HT-29 (cell line): ENCODE results near the gene GUCY1B1. TPM values are rescaled to one million over a fixed set of nuclear protein-coding genes. Genes with fewer than 3 reads are reported as not detected.

ENCODE experiments used
- DNase-seq: peaks from one replicate; pipeline ENCODE4 v3.0.0-alpha.2; 2015; ENCODE audit warnings: low spot score
- total RNA-seq: library from RNA; depleted of rRNA; stranded (reverse); fragments of >200 nt; shearing (Covaris generic); gene quantifications from 2 replicates; pipeline ENCODE4 v1.2.3, GENCODE V29; 2014

The GUCY1B1 gene
- total RNA-seq, 1 experiment from 2014 or later = not detected

DNA sequence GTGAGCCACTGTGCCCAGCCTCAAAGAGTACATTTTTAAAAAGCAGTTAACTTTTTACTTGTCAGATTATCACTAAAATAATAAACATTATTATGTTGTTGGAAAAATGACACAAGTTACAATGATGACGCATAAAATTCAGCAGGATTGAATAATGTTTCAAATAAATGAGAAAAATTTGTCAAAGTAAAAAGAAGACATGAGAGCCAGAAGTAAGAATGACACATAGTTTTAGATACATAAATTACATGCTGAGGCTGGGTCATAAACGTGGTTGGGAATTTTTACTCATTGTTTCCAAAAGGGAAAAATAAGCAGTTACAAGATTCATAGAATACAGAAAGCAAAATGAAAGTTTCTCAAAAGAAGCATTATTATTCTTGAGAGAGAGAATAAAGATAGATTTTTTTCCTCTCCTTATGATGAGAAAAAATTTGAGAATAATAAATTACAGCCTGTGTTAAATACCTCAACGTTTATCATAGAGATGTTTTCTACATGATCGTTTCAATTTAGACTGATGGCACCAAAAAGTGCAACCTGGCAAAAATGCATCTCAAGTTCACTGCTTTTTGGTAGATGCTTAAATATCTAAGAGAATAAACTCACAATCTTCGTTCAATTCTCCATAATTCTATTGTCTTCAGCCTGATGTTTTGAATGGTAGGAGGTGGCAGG lies 40.4 kb downstream of the GUCY1B1 start:
- DNase-seq = no peak

DNA sequence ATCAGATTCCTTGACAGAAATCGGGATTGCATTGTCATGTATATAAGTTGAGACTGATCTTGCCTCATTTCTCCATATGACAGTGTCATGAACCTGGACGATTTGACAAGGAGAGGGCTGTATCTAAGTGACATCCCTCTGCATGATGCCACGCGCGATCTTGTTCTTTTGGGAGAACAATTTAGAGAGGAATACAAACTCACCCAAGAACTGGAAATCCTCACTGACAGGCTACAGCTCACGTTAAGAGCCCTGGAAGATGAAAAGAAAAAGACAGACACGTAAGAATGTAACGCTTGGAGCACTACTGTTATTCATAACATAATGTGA lies 40.9 kb downstream of the GUCY1B1 start:
- no peak for DNase-seq

DNA sequence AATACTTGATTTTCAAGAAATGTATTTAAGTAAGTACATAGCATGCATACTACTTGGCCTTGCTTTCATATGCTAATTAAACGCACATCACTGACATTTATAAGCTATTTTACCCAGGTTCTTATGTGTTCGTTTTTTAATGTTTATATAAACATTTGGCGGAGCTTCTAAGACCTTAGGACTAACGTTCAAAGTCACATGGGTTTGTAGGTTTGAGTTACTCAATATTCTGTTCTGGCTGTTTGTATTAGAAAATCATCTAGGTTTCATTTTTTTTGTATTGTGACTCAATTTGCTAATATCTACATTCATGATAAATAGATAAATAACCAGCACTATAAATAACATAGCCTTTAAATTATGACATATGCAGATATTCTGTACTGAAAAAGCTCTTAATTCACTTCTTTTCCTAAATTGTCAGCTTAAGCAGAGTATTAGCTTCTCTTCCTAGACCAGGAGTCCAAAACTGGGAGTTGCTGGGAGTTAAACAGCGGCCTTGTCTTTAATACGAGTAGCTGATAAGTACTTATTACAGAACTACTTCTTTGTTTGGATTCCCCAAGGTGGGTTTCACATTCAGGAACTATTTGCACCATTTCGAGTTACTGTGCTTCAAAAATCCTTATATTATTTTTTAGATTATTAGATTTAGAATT lies 42.0 kb downstream of the GUCY1B1 start:
- no peak for DNase-seq

DNA sequence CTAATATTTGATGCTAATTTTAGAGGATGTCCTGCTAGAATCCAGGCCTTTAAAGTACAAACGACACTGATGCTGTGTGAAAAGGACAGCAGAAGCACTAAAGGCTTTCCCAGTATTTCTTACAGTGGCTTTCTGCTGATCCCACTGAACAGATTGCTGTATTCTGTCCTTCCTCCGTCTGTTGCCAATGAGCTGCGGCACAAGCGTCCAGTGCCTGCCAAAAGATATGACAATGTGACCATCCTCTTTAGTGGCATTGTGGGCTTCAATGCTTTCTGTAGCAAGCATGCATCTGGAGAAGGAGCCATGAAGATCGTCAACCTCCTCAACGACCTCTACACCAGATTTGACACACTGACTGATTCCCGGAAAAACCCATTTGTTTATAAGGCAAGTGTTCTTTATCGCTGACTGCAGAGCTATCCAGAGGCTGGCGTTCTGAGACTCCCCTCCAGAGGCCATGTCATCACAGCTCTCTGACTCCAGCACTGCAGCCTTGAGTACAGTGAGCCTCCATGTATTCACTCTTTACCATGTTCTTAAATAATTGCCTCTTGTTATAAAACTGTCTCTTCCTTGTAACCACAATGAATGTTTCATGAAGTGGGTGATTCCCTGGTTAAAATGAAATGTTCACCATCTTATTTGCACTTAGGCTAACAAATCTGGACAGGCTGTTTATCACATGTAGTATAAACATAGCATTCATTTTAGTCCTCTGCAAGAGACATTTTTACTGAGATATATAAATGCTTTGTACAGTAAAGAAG lies 43.6 kb downstream of the GUCY1B1 start:
- no peak for DNase-seq

DNA sequence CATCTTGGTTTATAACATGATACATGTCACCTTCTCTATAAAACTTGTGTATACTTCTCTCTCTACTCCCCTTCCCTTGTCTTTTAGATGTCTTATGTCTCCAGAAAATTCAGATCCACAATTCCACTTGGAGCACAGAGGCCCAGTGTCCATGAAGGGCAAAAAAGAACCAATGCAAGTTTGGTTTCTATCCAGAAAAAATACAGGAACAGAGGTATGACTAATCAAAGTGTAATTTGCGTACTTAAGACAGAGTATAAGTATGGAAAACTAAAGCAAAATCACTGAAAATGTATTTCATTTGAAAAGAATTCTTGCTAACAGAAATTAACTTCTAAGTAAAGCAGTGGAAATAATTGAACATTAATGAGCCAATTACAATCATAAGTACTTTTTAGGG lies 46.2 kb downstream of the GUCY1B1 start:
- no peak for DNase-seq

DNA sequence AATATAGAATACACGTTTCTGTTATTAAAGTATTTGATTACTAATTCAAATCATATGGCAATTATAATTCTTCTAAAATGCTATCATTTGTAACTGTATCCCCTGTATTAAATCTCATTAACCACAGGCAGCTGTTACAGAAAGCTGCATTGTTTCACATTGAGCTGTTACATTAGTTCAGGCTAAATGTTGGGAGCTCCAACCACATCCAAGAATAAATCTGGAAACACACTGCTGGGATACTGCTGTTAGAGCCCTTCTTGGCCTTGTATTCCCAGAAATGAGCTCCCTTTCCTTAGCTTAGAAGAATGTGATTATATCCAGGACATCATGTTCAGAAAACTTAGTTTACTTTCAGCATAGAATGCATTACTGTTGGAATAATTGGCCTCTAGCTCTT lies 48.2 kb downstream of the GUCY1B1 start:
- no peak for DNase-seq

DNA sequence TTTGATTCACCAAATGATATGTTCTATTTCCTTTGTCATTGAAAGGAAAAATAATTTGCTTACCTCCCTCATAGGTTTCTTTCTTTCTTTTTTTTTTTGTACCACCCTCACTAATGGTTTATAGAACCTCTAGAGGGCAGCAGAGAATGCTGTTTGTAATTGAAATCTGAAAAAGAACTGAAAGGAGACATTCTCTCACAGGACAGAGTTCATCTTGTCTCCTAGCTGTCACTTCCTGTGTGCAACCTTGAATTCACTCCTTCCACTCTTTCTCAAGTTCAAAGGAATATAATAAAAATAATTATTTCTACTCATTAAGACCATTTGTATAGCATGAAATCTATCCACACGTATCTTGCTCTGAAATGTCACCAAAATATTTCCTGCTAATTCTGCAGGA lies 51.0 kb downstream of the GUCY1B1 start:
- DNase-seq = peak; percentile 88

DNA sequence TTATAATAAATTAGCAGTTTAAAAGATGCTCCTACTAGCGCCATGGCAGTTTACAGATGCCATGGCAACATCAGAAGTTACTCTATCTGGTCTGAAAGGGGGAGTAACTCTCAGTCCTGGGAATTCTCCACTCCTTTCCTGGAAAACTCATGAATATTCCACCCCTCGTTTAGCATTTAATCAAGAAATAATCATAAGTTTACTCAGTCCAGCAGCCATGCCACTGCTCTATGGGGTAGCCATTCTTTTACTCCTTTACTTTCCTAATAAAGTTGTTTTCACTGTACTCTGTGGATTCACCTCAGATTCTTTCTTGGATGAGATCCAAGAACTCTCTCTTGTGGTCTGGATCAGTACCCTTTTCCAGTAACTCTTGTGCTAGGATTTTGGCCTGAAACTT lies 52.3 kb downstream of the GUCY1B1 start:
- DNase-seq = no peak

DNA sequence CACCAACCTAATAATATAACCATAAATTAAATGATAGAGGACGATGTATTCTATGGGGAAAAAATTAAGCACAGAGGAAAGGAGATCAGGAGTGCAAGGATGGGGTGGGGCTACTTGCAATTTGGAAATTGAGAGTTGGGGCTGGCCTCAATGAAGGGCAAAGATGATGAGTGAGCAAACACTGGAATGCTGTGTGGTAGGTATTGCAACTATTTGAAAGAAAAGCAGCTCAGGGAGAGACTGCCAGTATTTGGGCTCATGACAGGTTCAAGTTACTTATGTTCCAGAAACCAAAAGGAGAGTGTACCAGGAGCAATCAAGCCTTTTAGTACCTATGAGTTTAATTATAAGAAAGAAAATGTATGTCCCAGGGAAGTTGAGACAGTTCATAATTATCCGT lies 59.8 kb downstream of the GUCY1B1 start:
- no peak for DNase-seq

DNA sequence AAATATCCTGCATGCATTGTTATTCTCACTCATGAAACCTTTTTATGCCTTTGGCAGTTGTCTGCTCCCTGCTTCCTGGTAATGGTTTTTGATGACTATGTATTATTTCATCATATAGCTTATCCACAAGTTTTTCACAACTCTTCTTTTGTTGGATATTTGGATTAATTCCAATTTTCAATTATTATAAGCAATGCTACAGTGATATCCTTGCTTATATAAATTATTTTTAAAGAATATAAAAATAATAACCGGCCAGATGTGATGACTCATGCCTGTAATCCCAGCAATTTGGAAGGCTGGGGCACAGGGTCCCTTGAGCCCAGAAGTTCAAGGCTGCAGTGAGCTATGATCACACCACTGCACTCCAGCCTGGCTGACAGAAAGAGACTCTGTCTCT lies 60.2 kb downstream of the GUCY1B1 start:
- no peak for DNase-seq

DNA sequence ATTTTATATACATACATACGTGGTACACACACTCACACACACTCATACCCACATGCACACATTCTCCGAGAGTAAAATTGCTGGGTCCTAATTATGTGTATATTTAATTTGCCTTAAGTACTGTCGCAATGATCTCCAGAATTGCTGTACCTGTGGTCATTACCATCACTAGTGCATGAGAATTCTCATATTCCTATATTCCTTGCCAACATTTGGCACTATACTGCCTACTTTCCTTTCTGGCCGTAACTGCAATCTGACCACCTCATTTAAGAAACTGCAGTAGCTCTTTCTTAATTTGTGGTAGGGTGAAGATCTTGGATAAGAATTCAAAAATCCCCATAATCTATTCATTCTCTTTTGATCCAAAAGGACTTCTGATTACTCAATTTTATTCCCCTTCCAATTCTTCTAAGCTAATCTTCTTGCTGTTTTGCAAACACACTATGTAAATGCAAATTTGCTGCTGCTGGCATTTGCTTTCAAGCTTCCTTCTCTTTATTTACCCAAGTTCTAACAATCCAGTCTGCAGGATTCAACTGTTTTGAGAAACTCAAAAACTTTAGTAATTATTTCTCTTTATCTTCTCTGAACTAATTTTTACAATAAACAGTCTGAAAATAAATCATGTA lies 62.2 kb downstream of the GUCY1B1 start:
- no peak for DNase-seq

DNA sequence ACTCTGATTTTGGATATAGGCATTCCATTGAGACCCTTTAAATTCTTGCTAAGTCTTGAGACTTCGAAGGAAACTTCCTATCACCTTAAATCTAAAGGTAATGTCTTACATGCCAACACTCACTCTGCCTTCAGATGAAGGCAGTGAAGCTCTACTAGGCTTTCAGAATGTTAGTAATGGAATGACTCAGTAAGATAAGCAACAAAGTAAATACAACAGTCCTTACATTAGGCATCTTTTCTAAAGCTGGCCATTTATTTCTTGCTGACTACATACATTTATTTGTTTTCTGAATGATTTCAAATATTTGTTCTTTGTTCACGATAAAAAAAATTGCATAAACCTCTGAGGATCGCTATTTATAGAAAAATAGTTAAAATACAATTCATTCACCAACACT lies 63.8 kb downstream of the GUCY1B1 start:
- peak; percentile 66 for DNase-seq

DNA sequence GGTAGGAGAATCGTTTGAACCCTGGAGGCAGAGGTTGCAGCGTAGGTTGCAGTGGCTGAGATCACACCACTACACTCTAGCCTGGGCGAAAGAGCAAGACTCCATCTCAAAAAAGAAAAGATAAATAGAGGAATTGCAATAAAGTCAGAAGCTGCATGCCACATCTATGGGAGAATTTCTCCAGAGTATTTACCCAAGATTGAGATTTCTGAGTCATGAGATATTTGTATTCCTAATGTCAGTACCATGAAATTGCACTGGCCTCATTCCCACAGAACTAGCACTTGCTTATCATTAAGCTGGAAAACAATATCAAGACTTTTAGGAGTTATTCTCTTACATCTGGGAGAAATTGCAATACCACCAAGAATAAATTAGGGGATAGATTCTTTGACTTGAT lies 69.8 kb downstream of the GUCY1B1 start:
- no peak for DNase-seq

DNA sequence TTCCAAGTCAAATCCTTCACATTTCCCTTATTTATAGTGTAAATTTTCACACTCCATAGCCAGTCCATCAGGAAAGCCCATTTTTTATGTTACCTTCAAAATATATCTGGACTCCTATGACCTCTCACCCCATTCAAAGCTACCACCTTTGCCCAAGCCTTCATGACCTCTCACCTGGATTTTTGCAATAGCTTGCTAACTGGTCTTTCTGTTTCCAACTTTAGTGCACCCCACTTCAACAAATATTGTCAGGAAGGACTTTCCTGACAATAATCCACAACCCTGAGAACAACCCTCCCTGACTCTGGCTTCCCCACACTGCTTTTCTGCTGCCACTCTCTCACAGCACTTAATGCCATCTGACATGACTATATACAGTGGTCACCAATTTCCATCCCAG lies 73.8 kb downstream of the GUCY1B1 start:
- no peak for DNase-seq

DNA sequence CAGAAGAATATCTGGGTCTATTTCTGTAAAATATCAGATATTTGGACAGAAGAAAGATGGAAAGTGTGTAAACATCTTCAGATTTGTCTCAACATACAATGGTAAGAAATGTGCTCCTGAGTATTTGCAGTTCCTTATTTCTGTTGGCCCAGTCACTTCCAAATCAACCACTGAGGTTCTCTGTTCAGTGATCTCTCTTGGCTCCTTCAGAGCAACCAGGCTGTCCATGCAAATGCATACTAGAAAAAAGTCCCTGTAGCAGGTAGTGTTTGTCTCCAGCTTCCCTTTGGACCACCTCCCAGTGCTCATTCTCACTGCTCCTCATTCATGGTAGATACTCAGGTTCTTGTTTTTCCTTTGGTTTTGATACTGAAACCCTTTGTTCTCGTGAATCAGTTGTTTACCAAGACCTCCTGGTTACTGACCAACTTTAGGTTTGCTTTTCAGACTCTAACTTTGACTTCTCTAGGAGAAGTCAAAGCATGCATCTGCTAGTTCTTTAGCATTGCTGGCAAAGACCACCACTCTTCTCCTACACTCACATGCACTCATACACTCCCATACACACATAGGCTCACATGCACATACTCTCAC lies 78.5 kb downstream of the GUCY1B1 start:
- DNase-seq = no peak

DNA sequence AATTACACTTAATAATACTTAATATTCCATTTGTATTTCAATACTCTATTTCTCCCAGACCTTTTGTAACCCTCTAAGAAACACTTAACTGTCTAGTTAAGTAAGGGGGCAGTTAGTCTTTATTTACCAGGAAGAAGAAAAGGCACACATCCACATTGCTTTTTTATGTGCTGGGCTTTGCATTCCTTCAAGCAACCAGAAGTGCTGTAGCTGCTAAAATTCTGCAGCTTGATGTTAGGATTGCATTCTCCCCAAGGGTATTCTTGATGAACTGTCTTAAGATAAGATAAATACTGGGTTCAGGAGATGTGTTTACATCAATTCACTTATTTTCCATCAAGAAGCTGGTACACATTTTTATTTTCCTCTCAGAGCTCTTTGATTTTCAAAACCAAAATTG lies 83.3 kb downstream of the GUCY1B1 start:
- no peak for DNase-seq

DNA sequence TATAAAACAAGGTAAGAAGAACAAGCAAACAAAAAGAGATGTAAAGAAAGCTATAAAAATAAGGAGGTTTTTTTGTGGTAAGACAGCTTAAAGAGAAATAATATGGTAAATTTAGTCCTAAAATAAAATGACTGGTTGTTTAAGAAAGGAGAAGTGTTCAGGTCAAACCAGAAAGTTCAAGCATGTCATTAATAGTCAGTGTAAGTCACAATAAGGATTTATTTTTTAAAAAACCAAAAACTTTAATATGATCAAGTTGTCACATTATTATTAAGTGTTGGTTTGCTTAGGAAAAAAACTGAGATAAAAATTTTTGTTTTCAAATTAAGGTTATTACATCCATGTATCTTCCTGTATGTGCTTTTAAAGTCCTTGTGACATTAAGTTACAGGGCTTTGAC lies 88.1 kb downstream of the GUCY1B1 start:
- no peak for DNase-seq

DNA sequence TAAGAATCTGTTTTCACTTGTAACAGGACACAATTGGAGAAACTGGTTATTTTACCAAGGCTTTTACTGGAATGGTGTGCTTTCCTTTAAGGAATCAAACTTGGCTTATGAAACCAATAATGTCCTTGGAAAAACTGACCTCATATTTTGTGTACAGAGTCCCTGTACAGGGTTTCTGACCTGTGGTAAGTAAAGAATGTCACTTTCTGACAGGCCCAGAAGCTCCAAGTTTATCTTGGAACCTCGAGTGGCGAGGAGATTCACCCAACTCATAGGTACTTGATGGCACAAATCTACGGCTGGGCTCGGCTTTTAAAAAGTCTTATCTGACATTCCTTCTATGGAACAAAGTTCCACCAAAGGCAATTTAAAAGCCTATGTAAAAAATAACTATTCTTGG lies 90.2 kb downstream of the GUCY1B1 start:
- no peak for DNase-seq

DNA sequence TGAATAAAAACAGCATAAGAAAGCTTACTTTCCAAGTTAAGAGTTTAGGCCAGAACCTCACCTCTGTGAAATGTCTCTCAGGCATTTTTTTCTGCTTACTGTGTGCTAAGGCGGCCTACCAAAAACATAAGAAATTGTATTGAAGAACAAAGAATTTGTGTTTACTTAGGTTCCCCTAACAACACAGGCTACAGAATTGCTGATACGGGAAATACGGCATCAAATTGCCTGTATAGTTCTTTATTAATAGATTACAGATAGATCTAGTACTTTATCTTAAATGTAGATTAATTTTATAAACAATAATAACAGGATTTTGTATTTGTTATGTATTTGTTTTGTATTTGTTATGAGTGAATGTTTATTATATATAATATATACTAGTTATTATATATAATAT lies 94.4 kb downstream of the GUCY1B1 start:
- DNase-seq = no peak

DNA sequence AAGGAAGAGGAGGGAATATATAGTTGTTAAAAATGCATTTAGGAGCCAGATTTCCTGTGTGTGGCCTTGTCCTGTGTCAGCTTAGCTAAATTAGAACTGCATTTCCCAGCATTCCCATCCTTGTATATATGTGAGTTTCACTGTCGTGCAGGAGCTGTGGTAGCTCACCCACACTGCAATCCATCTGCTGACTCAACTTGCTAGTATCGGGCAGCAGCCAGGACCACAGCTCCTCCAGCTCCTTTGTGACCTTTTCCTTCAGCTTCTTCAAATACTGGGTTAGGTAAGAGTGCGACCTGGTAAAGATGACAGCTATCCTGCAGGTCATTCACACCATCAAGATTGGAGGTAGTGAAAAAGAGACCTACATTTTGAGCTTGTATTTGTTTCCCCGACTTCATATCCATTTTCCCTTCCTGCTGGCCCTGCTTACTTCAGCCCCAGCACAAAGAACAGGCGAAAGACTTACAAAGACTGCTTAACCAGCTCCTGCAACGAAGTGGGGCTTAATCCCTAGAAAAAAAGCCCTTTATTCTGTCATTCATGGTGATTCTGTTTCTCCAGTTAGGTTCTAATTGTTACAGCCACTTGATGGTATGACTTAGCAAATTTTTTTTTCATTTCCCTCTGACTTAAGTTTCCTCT lies 95.9 kb downstream of the GUCY1B1 start:
- no peak for DNase-seq

DNA sequence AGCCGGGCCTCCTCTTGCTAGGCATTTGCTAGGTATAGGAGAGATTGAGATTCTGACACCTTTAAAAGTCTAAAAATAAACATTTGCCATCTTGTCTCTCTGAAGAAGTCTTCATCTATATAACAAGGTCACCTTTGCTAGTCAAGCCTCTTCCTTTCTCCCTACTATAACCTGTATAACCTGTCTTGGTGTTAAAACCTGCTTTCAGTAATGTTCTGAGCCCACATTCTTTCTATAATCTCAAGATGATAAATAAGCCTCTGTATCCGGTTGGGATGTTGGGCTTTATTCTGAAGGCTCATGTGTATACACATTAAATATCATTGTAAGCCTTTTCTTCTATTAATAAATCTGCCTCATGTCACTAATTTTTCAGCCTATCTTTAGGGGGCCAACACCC lies 97.1 kb downstream of the GUCY1B1 start:
- DNase-seq = peak; percentile 30
